Neuron (in vitro differentiated cells): ENCODE results near the gene GOLGA2.

Experiments
- H2AFZ ChIP-seq: one replicate; pipeline ENCODE4 v1.6.1; 2013; ENCODE audit warnings: low read depth, mild to moderate bottlenecking, inconsistent platforms, low read length, moderate library complexity
- H3K27me3 ChIP-seq: one replicate; pipeline ENCODE4 v1.6.1; 2013; ENCODE audit warnings: low read length; ENCODE audit not compliant: insufficient read depth
- H3K36me3 ChIP-seq: one replicate; pipeline ENCODE4 v1.6.1; 2013; ENCODE audit warnings: low read length; ENCODE audit not compliant: insufficient read depth
- H3K4me1 ChIP-seq: one replicate; pipeline ENCODE4 v1.6.1; 2013; ENCODE audit warnings: low read length; ENCODE audit not compliant: insufficient read depth
- H3K4me3 ChIP-seq: 2 replicates; pipeline ENCODE4 v1.5.1; 2013; ENCODE audit warnings: mild to moderate bottlenecking, low read length, moderate library complexity
- H3K9me3 ChIP-seq: one replicate; pipeline ENCODE4 v1.6.1; 2013; ENCODE audit warnings: low read length

Gene GOLGA2

DNA sequence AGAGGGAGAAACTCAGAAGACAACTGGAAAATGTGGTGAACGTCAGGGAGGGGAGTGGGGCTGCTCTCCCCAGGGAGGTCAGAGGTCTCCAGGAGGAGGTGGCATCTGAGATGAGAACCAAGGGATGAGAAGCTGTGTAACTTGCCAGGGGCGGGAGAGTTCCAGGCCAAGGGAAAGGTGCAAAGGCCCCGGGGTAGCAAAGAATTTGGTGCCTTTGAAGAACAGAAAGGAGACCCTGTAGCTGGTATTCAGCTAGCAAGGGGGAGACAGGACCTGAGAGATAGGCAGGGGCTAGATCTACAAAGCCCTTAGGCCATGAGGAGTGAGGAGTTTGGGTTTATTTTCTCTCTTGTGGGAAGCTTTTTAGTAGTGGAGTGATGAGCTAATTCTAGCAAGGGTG lies 69.3 kb downstream of the GOLGA2 start:
- H3K4me3 ChIP-seq: no peak overlapping the region
- H3K27me3 ChIP-seq: no peaks in the 10 kb centered on the region
- H2AFZ ChIP-seq: no peak overlapping the region
- H3K36me3 ChIP-seq: no peaks in the 10 kb centered on the region
- H3K9me3 ChIP-seq: no peaks in the 10 kb centered on the region
- peaks cover 22% of the 10 kb centered on the region for H3K4me1 ChIP-seq
